Activated CD4-positive, alpha-beta T cell treated with anti-CD3 and anti-CD28 coated beads for 24 hours (primary cell): Measurements from ENCODE around the gene DDX28.
A peak's percentile ranks its signal among the peaks of the same experiment; 100 is the strongest.
"Not testable (repeated sequence)": the region's sequence is repeated elsewhere in the genome, so short reads cannot be mapped to it uniquely, and the experiment has no call there.

Experiments used
- DNase-seq, 2 donors: peaks; one replicate each; pipeline ENCODE4 v3.0.0-alpha.2; 2020; ENCODE audit warnings: low read depth in 2 of 2

Gene DDX28

DNA sequence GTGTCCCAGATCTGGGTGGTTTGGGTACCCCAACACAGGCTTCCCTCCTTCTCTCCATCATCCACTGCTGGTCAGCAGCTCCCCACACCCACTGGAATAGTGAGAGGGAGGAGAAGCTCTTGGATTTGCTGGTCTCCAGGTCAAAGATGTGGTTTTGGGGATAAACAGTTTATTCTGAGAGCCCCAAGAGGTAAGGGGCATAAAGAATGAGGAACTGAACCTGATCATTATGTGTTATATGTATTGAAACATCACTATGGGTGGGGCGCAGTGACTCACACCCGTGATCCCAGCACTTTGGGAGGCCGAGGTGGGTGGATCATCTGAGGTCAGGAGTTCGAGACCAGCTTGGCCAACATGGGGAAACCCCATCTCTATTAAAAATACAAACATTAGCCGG lies 27.6 kb downstream of the DDX28 start:
- DNase-seq: no peak

DNA sequence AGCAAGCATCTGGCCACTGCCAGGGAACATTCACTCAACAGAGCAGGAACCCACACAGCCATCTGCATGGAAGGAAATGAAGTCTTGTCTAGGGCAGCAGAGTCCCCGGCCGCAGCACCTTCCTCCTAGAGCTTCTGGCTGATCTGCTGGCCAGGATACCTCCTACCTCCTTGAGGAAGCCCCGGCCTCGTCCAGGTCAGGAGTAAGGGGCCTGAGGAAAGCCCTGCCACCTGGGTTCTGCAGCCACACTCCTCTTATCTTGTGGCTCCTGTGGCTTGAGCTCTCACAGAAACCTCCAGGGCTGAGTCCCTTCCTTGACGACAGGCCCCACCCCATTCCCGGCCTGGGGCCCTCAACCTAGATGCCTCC lies 29.0 kb downstream of the DDX28 start:
- not testable (repeated sequence) for DNase-seq

DNA sequence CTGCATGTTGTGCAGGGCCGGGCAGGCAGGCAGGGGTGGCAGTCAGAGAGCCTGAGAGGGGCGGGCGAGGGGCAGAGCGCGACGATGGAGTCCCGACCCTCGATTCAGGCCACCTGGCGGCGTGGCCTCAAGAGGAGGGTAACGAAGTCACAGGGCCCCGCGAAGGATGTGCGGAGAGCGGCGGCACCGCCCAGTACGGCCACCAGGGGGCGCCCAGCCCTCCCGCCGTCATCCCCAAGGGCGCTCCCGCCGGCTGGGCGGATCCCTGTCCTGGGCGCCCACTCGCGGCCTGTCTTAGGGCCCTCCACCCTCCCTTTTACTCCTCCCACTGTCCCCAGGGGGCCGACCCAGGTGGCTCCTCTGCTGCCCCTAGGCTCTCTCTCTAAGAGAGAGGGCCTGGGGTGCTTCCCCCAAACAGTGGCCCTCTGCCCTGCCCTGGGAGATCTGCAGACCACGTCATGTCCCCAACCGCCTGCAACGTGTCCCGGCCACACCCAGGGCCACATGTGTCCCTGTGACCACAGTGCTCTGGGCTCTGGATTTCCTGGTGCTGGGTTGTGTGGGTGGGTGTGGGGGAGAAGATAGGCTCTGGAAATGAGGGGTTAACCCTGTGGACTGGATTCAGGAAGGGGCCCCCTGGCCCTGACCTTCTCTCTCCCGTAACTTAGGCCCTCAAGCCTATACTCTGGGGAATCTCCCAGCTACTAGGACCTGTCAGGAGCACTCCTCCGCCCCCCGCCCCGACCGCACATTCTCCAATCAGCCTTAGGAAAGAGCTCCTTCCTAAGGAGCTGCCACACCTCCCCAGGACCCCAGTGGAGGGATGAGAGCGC lies 29.6 kb downstream of the DDX28 start:
- peak; percentile 74 to 77 for DNase-seq

DNA sequence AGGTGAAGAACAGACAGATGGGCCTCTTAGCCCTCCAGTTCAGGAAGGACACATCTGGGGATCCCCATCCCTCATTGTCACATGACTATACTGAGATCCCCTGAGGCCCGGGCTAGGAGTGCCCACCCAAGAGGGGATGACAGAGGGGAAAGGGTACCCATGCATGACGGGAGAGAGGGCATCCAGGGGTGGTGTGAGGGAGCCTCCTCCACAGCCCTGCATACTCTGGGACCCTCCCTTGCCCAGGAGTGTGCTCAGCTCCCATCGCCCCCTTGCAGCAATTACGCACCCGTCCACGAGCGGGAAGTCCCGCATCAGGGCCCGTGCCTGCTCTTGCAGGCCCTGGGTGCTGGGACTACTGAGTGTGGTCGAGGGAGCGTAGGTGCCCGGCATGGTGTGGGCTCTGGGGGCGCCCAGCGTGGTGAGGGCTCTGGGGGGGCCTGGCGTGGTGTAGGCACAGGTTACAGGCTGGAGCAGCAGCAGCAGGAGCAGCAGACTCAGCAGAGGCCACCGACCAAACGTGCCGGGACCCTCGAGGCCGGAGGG lies 30.3 kb downstream of the DDX28 start:
- DNase-seq: no peak

DNA sequence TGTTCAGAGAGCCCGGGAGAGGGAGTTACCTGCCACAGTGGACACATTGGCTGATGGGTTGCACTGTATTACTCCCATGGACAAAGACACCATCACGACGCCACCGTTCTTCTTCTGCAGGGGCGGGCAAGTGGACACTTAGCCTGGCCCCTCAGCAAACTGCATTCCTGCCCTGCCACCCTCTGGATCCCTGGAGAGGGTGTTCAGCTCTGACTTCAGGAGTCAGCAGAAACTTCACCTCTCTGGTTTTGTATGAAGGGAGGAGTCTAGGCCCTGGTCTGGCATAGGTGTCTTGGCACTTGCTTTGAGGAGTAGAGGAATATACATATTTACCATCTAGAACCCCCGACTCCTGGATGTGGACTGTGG lies 33.0 kb downstream of the DDX28 start:
- no peak for DNase-seq

DNA sequence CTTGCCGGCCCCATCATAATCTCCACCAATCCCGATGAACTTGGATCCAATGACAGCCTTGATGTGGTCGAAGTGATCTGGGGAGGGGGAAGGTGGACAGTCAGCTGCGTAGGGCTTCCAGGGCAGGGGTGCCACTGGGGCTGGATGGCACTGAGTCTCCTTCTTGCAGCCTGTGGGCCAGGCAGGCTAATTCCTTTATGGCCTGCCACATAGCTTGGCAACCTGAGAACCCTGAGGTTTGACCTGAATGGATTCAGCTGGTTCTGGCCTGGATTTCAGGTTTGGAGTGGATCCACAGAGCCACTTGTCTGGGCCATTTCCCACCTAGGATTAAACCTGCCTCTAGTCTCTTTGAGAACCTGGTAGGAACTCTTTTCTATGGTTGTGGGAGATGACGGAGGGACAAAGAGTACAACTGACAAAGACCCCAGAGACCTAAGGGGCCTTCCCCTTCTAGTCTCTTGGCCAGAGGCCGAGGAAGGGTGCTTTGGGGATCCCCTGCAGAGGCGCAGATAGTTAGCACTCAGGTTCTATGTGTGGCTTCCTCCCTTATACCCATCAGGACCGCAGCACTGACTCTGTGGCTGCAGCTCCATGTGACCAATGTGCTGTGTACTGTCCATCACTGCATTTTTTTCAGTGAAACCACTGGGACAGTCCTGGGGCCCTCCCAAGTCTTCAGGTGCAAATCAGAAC lies 33.6 kb downstream of the DDX28 start:
- no peak for DNase-seq

DNA sequence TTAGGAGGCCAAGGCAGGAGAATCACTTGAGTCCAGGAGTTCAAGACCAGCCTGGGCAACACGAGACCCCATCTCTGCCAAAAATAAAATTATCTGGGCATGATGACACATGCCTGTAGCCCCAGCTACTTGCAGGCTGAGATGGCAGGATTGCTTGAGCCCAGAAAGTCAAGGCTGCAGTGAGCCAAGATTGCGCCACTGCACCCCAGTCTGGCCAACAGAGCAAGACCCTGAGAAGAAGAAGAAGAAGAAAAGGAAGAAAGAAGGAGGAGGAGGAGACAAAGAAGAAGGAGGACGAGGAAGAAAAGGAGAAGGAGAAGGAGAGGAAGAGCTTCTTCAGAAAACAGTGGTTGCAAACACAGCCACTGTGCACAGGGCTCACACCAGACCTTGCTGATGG lies 34.4 kb downstream of the DDX28 start:
- no peak for DNase-seq

DNA sequence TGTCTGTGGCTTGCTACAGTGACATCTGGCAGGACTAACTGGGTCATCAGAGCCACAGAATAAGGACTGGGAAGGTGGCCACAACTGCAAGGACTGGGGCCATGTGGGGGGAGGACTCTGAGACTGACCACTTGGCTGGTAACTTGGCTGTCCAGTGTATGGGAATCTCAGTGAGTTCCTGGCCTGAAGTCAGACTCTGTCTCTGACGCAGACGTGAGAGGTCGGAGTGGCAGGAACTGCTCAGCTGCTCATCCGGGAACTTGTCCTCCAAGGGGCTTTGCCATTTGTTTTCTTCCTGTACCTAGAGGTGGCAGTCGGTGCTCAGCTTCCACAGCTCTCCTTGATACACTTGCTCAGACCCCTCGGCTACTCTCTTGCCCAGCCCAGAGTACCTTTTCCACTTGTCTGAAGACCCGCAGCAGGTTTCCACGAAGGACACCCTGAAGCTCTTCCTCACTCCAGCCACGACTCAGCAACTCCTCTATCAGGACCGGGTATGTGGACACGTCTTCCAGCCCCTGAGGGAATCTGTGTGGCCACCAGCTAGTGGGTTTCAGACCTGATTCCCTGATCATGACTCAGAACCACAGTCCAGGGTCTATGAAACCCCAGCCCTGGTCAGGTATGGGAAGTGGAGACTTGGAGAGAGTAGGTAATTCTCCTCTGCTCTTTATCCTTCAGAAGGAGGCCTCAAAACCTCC lies 35.4 kb downstream of the DDX28 start:
- DNase-seq: no peak

DNA sequence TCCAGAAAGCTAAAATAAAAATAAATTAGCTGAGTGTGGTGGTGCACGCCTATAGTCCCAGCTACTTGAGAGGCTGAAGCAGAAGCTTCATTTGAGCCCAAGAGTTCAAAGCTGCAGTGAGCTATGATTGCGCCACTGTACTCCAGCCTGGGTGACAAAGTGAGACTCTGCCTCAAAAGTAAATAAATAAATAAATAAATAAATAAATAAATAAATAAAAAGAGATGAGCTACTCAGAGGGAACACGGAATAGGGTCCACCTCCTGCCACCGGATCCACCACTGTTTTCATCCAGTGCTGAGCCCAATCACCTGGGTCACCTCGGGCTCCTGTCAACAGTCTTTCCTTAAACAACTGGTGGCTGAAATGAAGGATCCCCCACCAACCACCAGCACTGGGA lies 36.1 kb downstream of the DDX28 start:
- no peak for DNase-seq

DNA sequence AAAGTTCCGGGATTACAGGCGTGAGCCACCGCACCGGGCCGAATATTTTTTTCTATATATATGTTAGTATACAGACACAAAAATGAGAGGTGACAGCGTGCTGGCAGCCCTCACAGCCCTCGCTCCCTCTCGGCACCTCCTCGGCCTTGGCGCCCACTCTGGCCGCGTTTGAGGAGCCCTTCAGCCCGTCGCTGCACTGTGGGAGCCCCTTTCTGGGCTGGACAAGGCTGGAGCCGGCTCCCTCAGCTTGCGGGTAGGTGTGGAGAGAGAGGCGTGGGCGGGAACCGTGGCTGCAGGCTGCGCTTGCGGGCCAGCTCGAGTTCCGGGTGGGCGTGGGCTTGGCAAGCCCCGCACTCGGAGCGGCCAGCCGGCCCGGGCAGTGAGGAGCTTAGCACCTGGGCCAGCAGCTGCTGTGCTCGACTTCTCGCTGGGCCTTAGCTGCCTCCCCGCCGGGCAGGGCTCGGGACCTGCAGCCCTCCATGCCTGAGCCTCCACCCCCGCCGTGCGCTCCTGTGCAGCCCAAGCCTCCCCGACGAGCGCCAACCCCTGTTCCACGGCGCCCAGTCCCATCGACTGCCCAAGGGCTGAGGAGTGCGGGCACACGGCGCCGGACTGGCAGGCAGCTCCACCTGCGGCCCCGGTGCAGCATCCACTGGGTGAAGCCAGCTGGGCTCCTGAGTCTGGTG lies 40.9 kb downstream of the DDX28 start:
- no peak for DNase-seq

DNA sequence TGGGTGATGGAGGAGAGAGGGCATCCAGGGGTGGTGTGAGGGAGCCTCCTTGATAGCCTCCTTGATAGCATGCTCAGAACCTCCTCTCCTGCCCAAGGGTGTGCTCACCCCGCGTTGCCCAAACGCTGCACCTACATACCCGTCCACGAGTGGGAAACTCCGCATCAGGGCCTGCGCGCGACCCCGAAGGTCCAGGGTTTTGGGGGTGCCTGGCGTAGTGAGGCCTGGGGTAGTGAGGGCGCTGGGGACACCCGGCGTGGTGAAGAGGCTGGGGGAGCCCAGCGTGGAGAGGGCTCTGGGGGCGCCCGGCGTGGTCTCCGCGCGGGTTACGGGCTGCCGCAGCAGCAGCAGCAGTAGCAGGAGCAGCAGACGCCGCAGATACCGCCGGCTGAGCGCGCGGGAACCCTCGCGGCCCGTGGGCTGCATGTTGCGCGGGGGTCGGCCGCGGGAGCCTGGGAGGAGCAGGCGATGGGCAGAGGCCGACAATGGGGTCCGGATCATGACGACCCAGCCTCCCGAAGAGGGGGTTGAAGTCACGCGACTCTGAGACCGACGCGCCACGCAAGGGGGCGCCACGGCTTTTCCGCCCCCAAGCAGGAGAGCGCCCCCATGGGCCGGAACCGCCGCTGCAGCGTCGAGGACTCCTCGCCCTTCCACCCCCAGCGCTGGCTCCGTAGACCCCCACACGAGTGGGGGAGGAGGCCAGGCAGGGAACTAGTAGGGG lies 42.9 kb downstream of the DDX28 start, which contains the start of gene DPEP3:
DPEP3 (minus strand) TSS at position 545 of the 724 bp plus-strand sequence; CDS start at position 426, 119 bp downstream.
- no peak for DNase-seq

DNA sequence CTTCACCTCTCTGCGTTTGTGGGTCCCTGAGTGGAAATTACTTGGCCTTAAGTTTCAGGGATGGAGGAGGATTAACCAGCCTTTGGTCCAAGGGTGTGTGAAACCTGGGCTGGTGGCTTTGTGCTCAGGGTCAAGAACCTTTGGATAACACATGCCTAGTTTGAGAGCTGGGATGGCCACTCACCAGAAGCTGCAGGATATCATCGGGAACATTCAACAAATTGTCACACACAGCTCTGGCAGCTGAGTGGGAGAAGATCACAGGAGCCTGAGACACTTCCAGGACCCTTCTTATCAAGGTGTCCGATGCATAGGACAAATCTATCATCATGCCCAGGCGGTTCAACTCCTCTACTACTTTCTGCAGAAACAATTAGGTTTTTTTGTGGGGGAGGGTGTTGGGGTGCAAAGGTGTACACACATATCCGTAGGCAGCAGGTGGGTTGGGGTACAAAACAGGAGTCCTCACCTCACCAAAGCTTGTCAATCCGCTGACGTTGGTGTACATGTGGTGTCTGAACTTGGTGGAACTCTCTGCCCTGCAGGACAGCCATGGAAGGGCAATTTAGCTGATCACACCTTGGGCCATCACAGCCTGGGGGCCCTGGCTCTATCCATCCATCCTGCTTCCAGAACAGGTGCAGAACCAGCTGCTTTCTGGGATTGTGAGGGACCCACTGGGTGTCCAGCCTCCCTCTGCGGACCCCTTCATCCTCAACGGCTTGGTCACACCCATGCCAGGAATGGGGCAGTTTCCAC lies 45.4 kb downstream of the DDX28 start:
- DNase-seq: no peak

DNA sequence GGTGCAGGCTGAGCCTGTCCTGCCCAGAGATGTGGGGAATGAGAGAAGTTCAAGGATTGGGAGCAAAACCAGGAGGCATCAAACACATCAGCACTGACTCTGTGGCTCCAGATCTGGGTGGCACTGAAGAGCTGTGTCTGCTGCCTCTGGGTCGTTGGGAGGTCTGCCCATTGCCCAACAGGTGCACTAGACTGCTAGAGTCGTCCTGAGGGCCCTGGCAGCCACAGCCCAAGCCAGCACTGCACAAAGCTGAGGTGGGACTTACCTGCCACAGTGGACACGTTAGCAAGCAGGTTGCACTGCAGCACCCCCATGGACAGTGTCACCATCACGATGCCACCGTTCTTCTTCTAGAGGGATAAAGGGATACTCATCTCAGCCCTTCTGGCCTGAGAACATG lies 46.0 kb downstream of the DDX28 start:
- no peak for DNase-seq

DNA sequence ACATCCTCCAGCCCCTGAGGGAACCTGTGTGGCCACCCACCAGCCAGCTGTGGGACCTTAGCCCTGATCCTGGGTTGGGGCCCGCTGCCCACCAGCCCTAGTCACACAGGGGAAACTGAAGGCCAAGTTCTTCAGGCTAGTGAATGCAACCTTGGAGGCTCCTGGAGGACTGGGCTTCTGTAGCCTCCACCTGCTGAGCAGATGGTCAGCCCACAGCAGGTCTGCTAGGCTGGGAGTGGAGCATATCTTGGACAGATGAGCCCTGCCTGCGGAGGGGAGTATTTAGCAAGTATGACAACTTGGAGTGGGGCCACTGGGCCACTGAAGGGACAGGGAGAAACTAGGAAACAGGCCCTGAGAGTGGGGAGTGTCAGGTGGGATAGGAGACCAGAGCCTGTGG lies 46.8 kb downstream of the DDX28 start:
- no peak for DNase-seq

DNA sequence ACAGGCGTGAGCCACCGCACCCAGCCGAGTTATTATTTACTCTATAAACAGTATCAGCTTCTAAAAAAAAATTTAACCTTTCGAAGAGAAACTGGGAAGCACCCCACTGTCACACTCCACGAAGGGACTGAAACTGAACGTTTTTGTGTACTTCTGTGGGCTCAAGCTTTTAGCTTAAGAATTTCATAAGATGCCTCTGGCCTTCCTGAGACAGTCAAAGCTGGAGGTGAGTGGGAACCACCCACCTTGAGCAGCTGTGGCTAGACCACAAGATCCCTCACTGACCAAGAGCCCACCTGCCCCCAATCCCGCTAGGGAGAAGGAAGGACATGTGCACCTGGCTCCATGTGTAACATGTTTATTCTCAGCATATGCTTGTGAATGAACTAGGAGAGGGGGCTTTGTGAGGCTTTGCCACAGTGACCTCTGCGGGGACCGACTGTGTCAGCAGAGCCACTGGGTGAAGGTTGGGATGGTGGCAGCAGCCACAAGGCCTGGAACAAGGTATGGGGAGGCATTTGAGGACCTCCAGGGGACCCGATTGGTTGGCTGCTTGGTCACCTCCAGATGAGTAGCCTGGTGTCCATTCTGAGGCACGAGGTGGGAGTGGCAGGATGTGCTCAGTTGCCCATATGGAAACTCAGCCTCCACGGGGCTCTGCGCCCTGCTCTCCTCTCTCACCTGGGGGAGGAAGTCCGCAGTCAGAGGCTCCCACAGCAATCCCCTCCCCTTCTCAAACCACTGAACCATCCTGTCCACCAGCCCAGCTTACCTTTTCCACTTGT lies 47.5 kb downstream of the DDX28 start:
- DNase-seq: no peak

DNA sequence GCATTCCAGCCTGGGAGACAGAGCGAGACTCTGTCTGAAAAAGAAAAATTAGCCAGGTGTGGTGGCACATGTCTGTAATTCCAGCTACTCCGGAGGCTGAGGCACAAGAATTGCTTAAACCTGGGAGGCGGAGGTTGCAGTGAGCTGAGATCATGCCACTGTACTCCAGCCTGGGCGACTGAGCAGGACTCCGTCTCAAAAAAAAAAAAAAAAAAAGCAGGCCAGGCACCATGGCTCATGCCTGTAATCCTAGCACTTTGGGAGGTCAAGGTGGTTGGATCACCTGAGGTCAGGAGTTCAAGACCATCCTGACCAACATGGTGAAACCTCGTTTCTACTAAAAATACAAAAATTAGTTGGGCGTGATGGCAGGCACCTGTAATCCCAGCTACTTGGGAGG lies 50.7 kb downstream of the DDX28 start:
- DNase-seq: not testable (repeated sequence)

DNA sequence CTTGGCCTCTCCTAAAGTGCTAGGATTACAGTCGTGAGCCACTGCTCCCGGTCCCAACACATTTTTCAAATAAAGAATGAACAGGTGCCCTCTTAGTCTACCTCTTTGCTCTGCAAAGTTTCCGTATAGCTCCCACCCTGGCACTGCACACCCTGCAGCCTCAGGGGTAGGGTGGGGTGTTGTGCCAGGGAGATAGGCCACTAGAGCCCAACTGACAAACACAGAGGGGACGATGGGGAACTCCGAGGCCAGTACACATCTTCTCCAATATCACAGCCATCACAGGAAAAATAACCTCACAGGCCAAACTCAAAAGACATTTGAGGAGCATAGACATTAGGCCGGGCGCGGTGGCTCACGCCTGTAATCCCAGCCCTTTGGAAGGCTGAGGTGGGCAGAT lies 51.9 kb downstream of the DDX28 start:
- DNase-seq: no peak
